ENCODE measurements around the gene ANK3. TPM values are rescaled to one million over a fixed set of nuclear protein-coding genes. Genes with fewer than 3 reads are reported as not detected.

ANK3 gene
- total RNA-seq, 1 experiment from 2014 or later = 29.8 TPM

DNA sequence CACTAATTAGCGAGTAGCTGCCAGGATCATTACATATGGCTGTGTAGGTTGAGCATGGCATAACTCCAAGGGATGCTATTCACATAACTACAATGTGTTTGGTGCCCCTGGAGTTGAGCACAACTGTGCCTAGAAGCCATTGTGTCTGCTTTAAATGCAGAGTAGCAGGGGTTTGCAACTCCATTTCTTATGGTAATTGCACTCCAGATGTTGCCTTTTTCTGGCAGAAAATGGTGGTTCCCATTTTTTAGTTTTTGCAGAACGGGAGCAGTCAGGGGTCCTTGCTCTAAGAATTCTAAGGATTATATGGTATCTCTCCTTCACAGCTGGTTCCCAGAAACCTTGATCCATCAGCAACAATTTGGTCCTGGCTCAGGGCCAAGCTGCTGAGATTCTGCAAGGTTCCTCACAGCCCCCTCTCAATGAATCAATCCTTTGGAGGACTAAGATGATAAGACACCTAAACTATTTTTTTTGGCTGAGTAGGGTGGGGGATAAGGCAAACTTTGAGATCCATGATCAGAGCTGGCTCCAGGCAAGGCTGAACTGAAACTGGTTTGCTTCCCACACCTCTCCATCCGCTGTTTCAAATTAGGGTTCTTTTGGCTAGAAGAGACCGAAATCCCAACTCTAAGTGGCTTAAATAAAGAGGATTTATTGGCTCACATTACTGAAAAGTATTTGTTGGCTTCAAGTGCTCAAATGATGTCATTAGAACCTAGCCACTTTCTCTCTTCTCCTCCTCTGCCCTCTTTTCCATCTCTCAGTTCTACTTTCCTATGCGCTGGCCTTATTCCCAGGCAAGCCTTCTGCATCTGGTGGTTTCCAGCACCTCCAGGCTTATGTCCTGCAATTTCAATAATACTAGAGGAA lies 385.8 kb downstream of the ANK3 start:
- H3K36me3 Mint-ChIP-seq (ENCODE audit: insufficient read depth, unreplicated experiment) = no peaks in the 10 kb centered on the region
- no peak overlapping the region for H3K27ac Mint-ChIP-seq (ENCODE audit: unreplicated experiment)
- H3K27me3 Mint-ChIP-seq (ENCODE audit: unreplicated experiment) = no peaks in the 10 kb centered on the region
- TF ChIP-seq CTCF (IDR thresholded peaks at IDR 0.05; ENCODE audit: unreplicated experiment) = no peak
- H3K4me3 Mint-ChIP-seq (ENCODE audit: low read depth, unreplicated experiment) = no peak overlapping the region
- CTCF ChIA-PET = interaction anchor here (0.5 to 1.2 kb wide), 2 partner anchors 28 to 98 kb away, joined by 5 to 6 read pairs; partner anchors contain the start of gene CCDC6
- peaks cover 3% of the 10 kb centered on the region for H3K4me1 Mint-ChIP-seq (ENCODE audit: low read depth, unreplicated experiment)
- BruUV-seq (replicated peaks) = no TSS peak
- no peak for DNase-seq
- intact Hi-C loops (cut with micrococcal nuclease; ENCODE audit: unreplicated experiment) = no loop called here
- peaks cover 3% of the 10 kb centered on the region for H3K9me3 Mint-ChIP-seq (ENCODE audit: low read depth, unreplicated experiment)

GRCh38 chr10:60000747-60001146 lies 388.9 kb downstream of the ANK3 start:
- H3K27me3 Mint-ChIP-seq (ENCODE audit: unreplicated experiment) = no peaks in the 10 kb centered on the region
- CTCF ChIA-PET = no interaction called here

DNA sequence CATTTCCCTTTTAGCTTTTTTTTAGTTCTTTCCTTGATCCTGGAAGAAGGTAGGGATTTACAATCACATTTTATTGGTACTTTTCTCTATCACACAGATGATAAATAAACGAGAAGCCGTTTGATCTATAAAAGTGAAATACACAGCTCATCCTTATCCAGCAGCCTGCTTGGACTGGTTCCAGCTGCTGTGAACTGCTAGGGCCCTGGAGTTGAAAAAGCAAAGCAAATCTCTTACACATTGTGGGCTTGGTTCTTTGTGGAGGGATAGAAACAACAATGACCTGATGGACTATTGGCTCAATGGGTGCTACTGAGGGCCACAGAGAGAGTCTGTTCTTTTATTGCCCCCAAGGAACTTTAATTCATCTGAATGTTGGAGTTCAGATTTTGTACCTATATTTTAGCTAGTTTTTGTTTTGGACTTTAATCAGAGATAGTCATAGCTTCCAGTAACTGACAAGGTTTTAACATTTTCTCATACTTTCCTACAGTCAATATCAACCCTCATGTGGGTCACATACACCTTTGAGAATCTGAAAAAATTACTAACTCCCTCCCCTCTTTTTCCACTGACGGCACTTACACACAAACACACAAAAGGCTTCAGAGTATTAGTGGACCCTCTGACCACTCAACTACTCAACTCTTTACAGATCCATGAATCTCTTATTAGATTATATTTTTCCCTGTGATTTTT lies 391.7 kb downstream of the ANK3 start:
- no peaks in the 10 kb centered on the region for H3K27me3 Mint-ChIP-seq (ENCODE audit: unreplicated experiment)
- peaks cover 38% of the 10 kb centered on the region for H3K4me1 Mint-ChIP-seq (ENCODE audit: low read depth, unreplicated experiment)
- H3K4me3 Mint-ChIP-seq (ENCODE audit: low read depth, unreplicated experiment) = no peak overlapping the region
- H3K36me3 Mint-ChIP-seq (ENCODE audit: insufficient read depth, unreplicated experiment) = peaks cover 5% of the 10 kb centered on the region
- peak overlapping the region; percentile 18 for H3K27ac Mint-ChIP-seq (ENCODE audit: unreplicated experiment)
- intact Hi-C loops (cut with micrococcal nuclease; ENCODE audit: unreplicated experiment) = no loop called here
- no peak for TF ChIP-seq CTCF (IDR thresholded peaks at IDR 0.05; ENCODE audit: unreplicated experiment)
- DNase-seq = no peak
- CTCF ChIA-PET = interaction anchor here (0.5 to 1.1 kb wide), 4 partner anchors 10 to 1015 kb away, joined by 3 to 6 read pairs (median 4); no protein-coding TSS in a partner anchor
- peaks cover 3% of the 10 kb centered on the region for H3K9me3 Mint-ChIP-seq (ENCODE audit: low read depth, unreplicated experiment)
- no TSS peak for BruUV-seq (replicated peaks)

More at GRCh38 chr10:60000747-60001146, 388.9 kb downstream of the ANK3 start:
- intact Hi-C loops (cut with micrococcal nuclease; ENCODE audit: unreplicated experiment) = no loop called here
- H3K36me3 Mint-ChIP-seq (ENCODE audit: insufficient read depth, unreplicated experiment) = no peaks in the 10 kb centered on the region
- DNase-seq = no peak
- H3K4me3 Mint-ChIP-seq (ENCODE audit: low read depth, unreplicated experiment) = no peak overlapping the region
- no peak for TF ChIP-seq CTCF (IDR thresholded peaks at IDR 0.05; ENCODE audit: unreplicated experiment)
- H3K4me1 Mint-ChIP-seq (ENCODE audit: low read depth, unreplicated experiment) = peaks cover 12% of the 10 kb centered on the region
- H3K9me3 Mint-ChIP-seq (ENCODE audit: low read depth, unreplicated experiment) = peaks cover 3% of the 10 kb centered on the region
- BruUV-seq (replicated peaks) = no TSS peak
- H3K27ac Mint-ChIP-seq (ENCODE audit: unreplicated experiment) = no peak overlapping the region

DNA sequence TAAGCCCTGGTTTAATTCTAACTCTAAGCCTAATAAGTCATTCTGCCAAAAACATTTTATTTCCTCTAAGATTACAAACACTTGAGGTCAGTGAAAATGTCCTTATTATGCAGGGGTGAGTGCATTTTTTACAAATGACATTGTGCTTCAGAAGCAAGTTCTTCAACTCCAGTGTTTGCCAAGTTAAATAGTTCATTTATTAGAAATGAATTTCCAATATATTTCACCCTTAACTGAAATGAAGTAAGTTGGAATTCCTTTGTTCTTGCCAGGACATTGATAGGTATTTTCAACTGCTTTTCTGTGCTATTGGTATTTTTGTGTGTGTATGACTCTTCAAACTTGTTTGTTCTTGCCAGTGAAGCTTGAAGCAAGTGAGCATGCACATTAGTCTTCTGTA lies 393.8 kb downstream of the ANK3 start:
- H3K27ac Mint-ChIP-seq (ENCODE audit: unreplicated experiment) = peak overlapping the region; percentile 98
- H3K4me1 Mint-ChIP-seq (ENCODE audit: low read depth, unreplicated experiment) = peaks cover 57% of the 10 kb centered on the region
- CTCF ChIA-PET = interaction anchor here (1.1 to 1.4 kb wide), 3 partner anchors 88 to 131 kb away, joined by 3 to 4 read pairs (median 3); partner anchors contain the start of gene CCDC6
- H3K4me3 Mint-ChIP-seq (ENCODE audit: low read depth, unreplicated experiment) = peak overlapping the region; percentile 33
- peaks cover 14% of the 10 kb centered on the region for H3K36me3 Mint-ChIP-seq (ENCODE audit: insufficient read depth, unreplicated experiment)
- peaks cover 3% of the 10 kb centered on the region for H3K9me3 Mint-ChIP-seq (ENCODE audit: low read depth, unreplicated experiment)
- H3K27me3 Mint-ChIP-seq (ENCODE audit: unreplicated experiment) = no peaks in the 10 kb centered on the region
- no TSS peak for BruUV-seq (replicated peaks)
- intact Hi-C loops (cut with micrococcal nuclease; ENCODE audit: unreplicated experiment) = loop anchor here (1.0 to 2.0 kb wide), 3 partner anchors 31 to 89 kb away; partner anchors contain the start of gene CCDC6
- TF ChIP-seq CTCF (IDR thresholded peaks at IDR 0.05; ENCODE audit: unreplicated experiment) = no peak
- no peak for DNase-seq
